Adrenal gland (tissue), 12 donors: ENCODE results near the gene VEGFB. TPM values are rescaled to one million over a fixed set of nuclear protein-coding genes. Genes with fewer than 3 reads are reported as not detected.
A peak's percentile ranks its signal among the peaks of the same experiment; 100 is the strongest.

ENCODE experiments used
- DNase-seq, 7 donors: peaks; one replicate each; pipeline ENCODE4 v3.0.0-alpha.2; 2019 to 2020
- H3K27ac ChIP-seq, 5 donors: fragments of 200-600 bp; sonication (generic) in 4 of 5; 1 replicate in 3 of 5; 2 replicates in 2 of 5; pipeline versions ENCODE4 v1.5.1 to v1.8.0; 2016 to 2020; ENCODE audit warnings: mild to moderate bottlenecking in 1 of 5
- H3K27me3 ChIP-seq: fragments of 200-600 bp; 2 replicates; pipeline ENCODE4 v1.8.0; 2021
- H3K36me3 ChIP-seq, 2 donors: fragments of 200-600 bp; replicated peaks in 1 of 2; 1 replicate in 1 of 2; 2 replicates in 1 of 2; pipeline versions ENCODE4 v1.5.1 to v1.8.0; 2018 to 2022
- H3K4me1 ChIP-seq, 2 donors: fragments of 200-600 bp; replicated peaks in 1 of 2; 1 replicate in 1 of 2; 2 replicates in 1 of 2; pipeline versions ENCODE4 v1.5.1 to v1.8.0; 2018 to 2021
- H3K4me3 ChIP-seq, 4 donors: fragments of 200-600 bp; sonication (generic) in 3 of 4; one replicate each; pipeline ENCODE4 v1.5.1; 2016 to 2018
- H3K9me3 ChIP-seq, 3 donors: fragments of 200-600 bp; sonication (generic) in 1 of 3; replicated peaks in 1 of 3; 1 replicate in 2 of 3; 2 replicates in 1 of 3; pipeline versions ENCODE4 v1.5.1 to v1.8.0; 2016 to 2021
- POLR2A ChIP-seq, 2 donors: fragments of 450-650 bp; IDR thresholded peaks; one replicate each; pipeline ENCODE4 v1.6.1; 2017; ENCODE audit warnings: antibody characterized with exemption in 2 of 2, mild to moderate bottlenecking in 2 of 2, moderate library complexity in 1 of 2
- WGBS, 4 donors: extraction: QIAGEN DNeasy Blood & Tissue Kit in 2 of 4; methylation state at CpG; one replicate each; pipeline versions ENCODE4 v1.1.5 to v1.1.7; 2013 to 2017; 5-methylcytosine and 5-hydroxymethylcytosine counted together
- intact Hi-C, 2 donors: fragments of 100-400 bp; cut with DNase I; formaldehyde crosslinking; loops; one replicate each; pipeline versions ENCODE4 v1.14.1 to v1.15.0; 2022 to 2023
- polyA plus RNA-seq, 3 donors: library from polyadenylated mRNA; stranded (reverse); fragments of 200-250 nt in 2 of 3; fragments of 350-450 nt in 1 of 3; fragmentation: Illumina TruSeq in 1 of 3; extraction: RNeasy Lipid Tissue Mini Kit (QIAGEN cat#74804) in 1 of 3; gene quantifications; one replicate each; pipeline ENCODE4 v1.2.3, GENCODE V29; 2013 to 2014
- total RNA-seq, 9 donors: library from RNA; depleted of rRNA in 4 of 9; stranded (reverse); fragments of >200 nt in 4 of 9; fragments of 120-200 nt in 1 of 9; fragmentation: NEBNext Ultra II Directional in 1 of 9; extraction: Animal tissue kit (Norgen Biotek cat#: 25700) in 1 of 9; gene quantifications; one replicate each; pipeline versions ENCODE4 v1.1.0 to v1.2.4, GENCODE V29; 2013 to 2023
- TF ChIP-seq, protein P1 (sequence below), 6 experiments: fragments of 450-650 bp in 4 of 6; fragments of 200-600 bp in 2 of 6; sonication (generic) in 1 of 6; IDR thresholded peaks; 1 replicate in 5 of 6; 2 replicates in 1 of 6; pipeline versions ENCODE4 v1.5.1 to v1.8.0; 2016 to 2021; ENCODE audit warnings: antibody characterized with exemption in 6 of 6, mild to moderate bottlenecking in 2 of 6, moderate library complexity in 1 of 6
- donor health status: healthy with polysubstance abuse.
- donor health status: Bipolar disorder and iron deficiency.
- donor health status: DM: yes; HTN: yes; CAD: no.
- donor health status: DM: no; HTN: no; CAD: no.
- donor health status: DM: no; HTN: no; CAD: no.
- donor health status: DM: yes; HTN: yes; CAD: no.

The VEGFB gene
- total and polyA plus RNA-seq, 12 donors, result 36.0 to 185 (median 134) TPM

DNA sequence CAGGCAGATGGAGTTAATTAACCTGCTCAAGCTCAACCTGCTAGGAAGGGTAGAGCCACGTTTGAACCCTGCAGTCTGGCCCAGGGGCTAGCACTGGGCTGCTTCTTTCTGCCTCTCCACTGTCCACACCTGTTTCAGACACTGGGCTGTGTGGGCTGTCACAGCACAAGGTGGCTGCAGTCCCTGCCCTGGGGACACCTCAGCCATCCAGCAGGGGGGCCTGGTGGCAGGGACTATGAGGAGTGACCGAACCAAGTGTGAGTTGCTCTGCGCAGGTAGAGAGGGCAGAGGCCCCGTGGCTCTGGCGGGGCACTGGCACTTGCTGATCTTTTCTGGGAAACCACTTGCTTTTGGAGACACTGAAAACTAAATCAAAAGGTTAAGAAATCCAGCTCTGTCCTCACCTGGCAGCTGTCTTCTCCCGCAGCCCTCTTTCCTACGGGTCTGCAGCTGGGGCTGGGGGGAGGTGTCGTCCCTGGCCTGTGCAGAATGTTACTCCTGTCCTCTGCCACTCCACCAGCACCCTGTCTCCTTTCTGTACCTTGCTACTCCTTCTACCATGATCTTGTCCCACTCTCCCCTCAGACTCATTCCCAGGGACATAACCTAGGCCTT, 44.3 kb downstream of the VEGFB start:
- Histone ChIP-seq H3K9me3 (no peaks in the 10 kb centered on the region), H3K36me3 (peaks cover 0 to 34% of the 10 kb centered on the region in 2 donors), H3K27ac (no peak overlapping the region), H3K4me1 (peaks cover 4 to 7% of the 10 kb centered on the region in 2 donors), H3K4me3 (no peak overlapping the region), H3K27me3 (no peaks in the 10 kb centered on the region)
- no peak for DNase-seq
- 82 to 98% (median 87%) methylated on average over 5 to 8 of the region's 8 CpGs for WGBS, 4 donors
- intact Hi-C loops, result no loop called here
- TF ChIP-seq, protein P1, sequence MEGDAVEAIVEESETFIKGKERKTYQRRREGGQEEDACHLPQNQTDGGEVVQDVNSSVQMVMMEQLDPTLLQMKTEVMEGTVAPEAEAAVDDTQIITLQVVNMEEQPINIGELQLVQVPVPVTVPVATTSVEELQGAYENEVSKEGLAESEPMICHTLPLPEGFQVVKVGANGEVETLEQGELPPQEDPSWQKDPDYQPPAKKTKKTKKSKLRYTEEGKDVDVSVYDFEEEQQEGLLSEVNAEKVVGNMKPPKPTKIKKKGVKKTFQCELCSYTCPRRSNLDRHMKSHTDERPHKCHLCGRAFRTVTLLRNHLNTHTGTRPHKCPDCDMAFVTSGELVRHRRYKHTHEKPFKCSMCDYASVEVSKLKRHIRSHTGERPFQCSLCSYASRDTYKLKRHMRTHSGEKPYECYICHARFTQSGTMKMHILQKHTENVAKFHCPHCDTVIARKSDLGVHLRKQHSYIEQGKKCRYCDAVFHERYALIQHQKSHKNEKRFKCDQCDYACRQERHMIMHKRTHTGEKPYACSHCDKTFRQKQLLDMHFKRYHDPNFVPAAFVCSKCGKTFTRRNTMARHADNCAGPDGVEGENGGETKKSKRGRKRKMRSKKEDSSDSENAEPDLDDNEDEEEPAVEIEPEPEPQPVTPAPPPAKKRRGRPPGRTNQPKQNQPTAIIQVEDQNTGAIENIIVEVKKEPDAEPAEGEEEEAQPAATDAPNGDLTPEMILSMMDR (IDR thresholded peaks at IDR 0.05), result no peak
- TF ChIP-seq POLR2A (IDR thresholded peaks at IDR 0.05), result no peak

- peaks cover 15 to 19% of the 10 kb centered on the region in 2 donors for H3K4me1 ChIP-seq
- intact Hi-C loops, result no loop called here
- H3K36me3 ChIP-seq, result peaks cover 0 to 17% of the 10 kb centered on the region in 2 donors
- no peaks in the 10 kb centered on the region for H3K9me3 ChIP-seq
- H3K27me3 ChIP-seq, result no peaks in the 10 kb centered on the region
- no peak overlapping the region for H3K4me3 ChIP-seq
- no peak overlapping the region for H3K27ac ChIP-seq
- DNase-seq, result no peak
- 92 to 96% (median 95%) methylated on average over 22 of the region's 22 CpGs for WGBS, 4 donors
- TF ChIP-seq, protein P1 (IDR thresholded peaks at IDR 0.05), result no peak
- TF ChIP-seq POLR2A (IDR thresholded peaks at IDR 0.05), result no peak
Observed at GRCh38 chr11:64281957-64282770, 47.8 kb downstream of the VEGFB start.

DNA sequence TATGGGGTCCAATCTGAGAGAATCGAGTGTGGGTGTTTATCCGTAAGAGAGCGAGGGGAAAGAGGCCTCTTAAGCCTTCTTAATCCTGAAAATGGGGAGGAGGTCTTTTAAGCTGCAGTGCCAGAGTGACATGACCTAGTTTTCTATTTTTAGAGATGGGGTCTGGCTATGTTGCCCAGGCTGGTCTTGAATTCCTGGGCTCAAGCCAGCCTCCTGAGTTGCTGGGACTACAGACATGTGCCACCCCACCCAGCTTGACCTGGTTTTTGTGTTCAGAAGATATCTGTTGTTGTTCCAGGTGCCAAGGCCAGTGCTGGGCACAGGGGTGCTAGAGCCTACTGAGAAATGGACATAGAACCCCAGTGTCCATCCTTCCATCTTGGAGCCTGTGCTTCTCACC, 48.7 kb downstream of the VEGFB start:
- Histone ChIP-seq H3K4me3 (no peak overlapping the region), H3K4me1 (peaks cover 15 to 19% of the 10 kb centered on the region in 2 donors), H3K9me3 (no peaks in the 10 kb centered on the region), H3K27ac (no peak overlapping the region), H3K36me3 (peaks cover 0 to 11% of the 10 kb centered on the region in 2 donors), H3K27me3 (no peaks in the 10 kb centered on the region)
- TF ChIP-seq POLR2A (IDR thresholded peaks at IDR 0.05), result no peak
- TF ChIP-seq, protein P1 (IDR thresholded peaks at IDR 0.05), result no peak
- DNase-seq, result no peak
- WGBS, 4 donors, result 90 to 94% (median 93%) methylated on average over 3 of the region's 3 CpGs
- intact Hi-C loops, result no loop called here

DNA sequence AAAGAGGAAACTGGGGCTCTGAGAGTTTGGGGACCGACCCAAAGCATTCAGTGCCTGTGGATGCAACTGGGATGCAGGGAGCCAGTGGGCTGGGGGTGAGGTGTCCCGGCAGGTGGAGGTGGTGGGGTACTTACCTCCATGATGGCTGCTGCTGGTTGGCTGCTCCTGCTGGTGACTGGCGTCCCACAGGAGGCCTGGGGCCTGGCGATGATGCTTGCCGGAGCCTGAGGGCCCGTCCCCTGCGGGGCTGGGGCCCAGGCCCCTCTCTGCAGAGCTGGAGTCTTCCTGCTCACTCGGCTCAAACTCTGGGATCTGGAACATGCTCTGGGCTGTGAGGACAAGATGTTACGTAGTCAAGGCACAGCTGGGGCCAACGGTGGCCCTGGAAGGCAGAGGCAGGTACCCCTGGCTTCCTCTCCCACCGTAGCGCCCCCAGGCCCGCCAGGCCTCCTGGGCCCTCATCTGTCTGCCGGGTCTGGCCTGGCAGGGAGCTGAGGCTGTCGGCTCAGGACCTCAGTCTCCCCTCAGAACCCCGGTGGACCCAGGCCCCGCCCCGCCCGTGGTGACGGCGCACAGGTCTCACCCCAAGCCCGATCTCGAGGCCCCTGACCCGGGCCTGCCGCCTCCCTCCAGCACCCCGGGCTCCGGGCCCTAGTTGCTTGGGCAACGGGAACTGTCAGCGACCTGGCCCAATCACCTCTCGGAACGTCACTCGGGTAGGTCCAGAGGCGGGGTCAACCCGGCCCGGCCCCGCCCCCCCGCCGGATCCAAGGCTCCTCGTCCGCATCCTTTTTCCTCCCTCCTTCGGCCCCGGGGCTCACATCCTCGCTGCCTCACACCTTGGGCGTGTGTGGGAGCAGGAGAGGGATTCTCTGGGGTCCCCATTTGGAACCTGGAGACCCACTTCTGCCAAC, 49.9 kb downstream of the VEGFB start, which contains the start of gene BAD:
Gene BAD, minus strand, starts transcription at position 618 of the 914 bp plus-strand sequence. Its CDS starts 297 bp downstream, at position 321.
- no peaks in the 10 kb centered on the region for H3K9me3 ChIP-seq
- H3K4me3 ChIP-seq, result peak within 1 kb of the TSS; percentile 57 to 93 (median 75)
- TF ChIP-seq POLR2A (IDR thresholded peaks at IDR 0.05), result peak in 1 of 2 donors; percentile 55
- TF ChIP-seq, protein P1 (IDR thresholded peaks at IDR 0.05), result no peak
- peak within 1 kb of the TSS; percentile 77 to 94 (median 87) for H3K27ac ChIP-seq
- H3K27me3 ChIP-seq, result no peaks in the 10 kb centered on the region
- H3K4me1 ChIP-seq, result peaks cover 15 to 19% of the 10 kb centered on the region in 2 donors
- WGBS, 4 donors, result 2 to 52% (median 6%) methylated on average over 2 to 44 of the region's 44 CpGs
- H3K36me3 ChIP-seq, result peaks cover 0 to 3% of the 10 kb centered on the region in 2 donors
- intact Hi-C loops, result no loop called here
- peak; percentile 96 to 98 (median 97) for DNase-seq
